HAP-1 (cell line): ENCODE data around the gene ZXDC.

Source experiments
- DNase-seq, 2 experiments: peaks; one replicate each; pipeline ENCODE4 v3.0.0-alpha.2; 2016 to 2020; ENCODE audit warnings: low spot score in 2 of 2
- H3K27me3 ChIP-seq: fragments of 250-450 bp; sonication (Bioruptor Pico); 2 replicates; pipeline ENCODE4 v1.5.1; 2020; ENCODE audit warnings: low read depth, mild to moderate bottlenecking, moderate library complexity
- H3K36me3 ChIP-seq: fragments of 250-450 bp; sonication (Bioruptor Pico); replicated peaks from 2 replicates; pipeline ENCODE4 v1.5.1; 2020; ENCODE audit warnings: mild to moderate bottlenecking
- H3K4me1 ChIP-seq: fragments of 250-450 bp; sonication (Bioruptor Pico); 2 replicates; pipeline ENCODE4 v1.5.1; 2020; ENCODE audit warnings: mild to moderate bottlenecking
- H3K4me3 ChIP-seq: fragments of 250-450 bp; sonication (Bioruptor Pico); 2 replicates; pipeline ENCODE4 v1.5.1; 2020; ENCODE audit warnings: mild to moderate bottlenecking, moderate library complexity
- H3K9me3 ChIP-seq: fragments of 250-450 bp; sonication (Bioruptor Pico); 2 replicates; pipeline ENCODE4 v1.5.1; 2020; ENCODE audit warnings: mild to moderate bottlenecking, moderate library complexity
- in situ Hi-C: fragments of 300-500 bp; cut with MboI; formaldehyde crosslinking; loops from 3 replicates; pipeline ENCODE4 v1.14.3; 2020; ENCODE audit warnings: low sequenced_read_pairs, inconsistent platforms, mixed read lengths

ZXDC gene

GRCh38 chr3:126501054-126501453, 25.4 kb upstream of the ZXDC start:
- Histone ChIP-seq H3K9me3 (no peaks in the 10 kb centered on the region), H3K4me1 (no peaks in the 10 kb centered on the region), H3K36me3 (no peaks in the 10 kb centered on the region), H3K4me3 (no peak overlapping the region), H3K27me3 (no peaks in the 10 kb centered on the region)
- DNase-seq = no peak
- in situ Hi-C loops = no loop called here

GRCh38 chr3:126500016-126500415, 24.3 kb upstream of the ZXDC start:
- in situ Hi-C loops = no loop called here
- H3K9me3 ChIP-seq = no peaks in the 10 kb centered on the region
- H3K36me3 ChIP-seq = no peaks in the 10 kb centered on the region
- H3K4me1 ChIP-seq = no peaks in the 10 kb centered on the region
- DNase-seq = no peak
- H3K4me3 ChIP-seq = no peak overlapping the region
- H3K27me3 ChIP-seq = no peaks in the 10 kb centered on the region

GRCh38 chr3:126499401-126499800, 23.7 kb upstream of the ZXDC start:
- Histone ChIP-seq H3K27me3 (no peaks in the 10 kb centered on the region), H3K9me3 (no peaks in the 10 kb centered on the region), H3K4me3 (no peak overlapping the region), H3K36me3 (no peaks in the 10 kb centered on the region), H3K4me1 (no peaks in the 10 kb centered on the region)
- no peak for DNase-seq
- in situ Hi-C loops = no loop called here

GRCh38 chr3:126498929-126499328, 23.2 kb upstream of the ZXDC start:
- Histone ChIP-seq H3K27me3 (no peaks in the 10 kb centered on the region), H3K4me3 (no peak overlapping the region), H3K36me3 (no peaks in the 10 kb centered on the region), H3K4me1 (no peaks in the 10 kb centered on the region), H3K9me3 (no peaks in the 10 kb centered on the region)
- in situ Hi-C loops = no loop called here
- DNase-seq = no peak

GRCh38 chr3:126498461-126498860, 22.8 kb upstream of the ZXDC start:
- no peak overlapping the region for H3K4me3 ChIP-seq
- in situ Hi-C loops = no loop called here

GRCh38 chr3:126497956-126498355, 22.3 kb upstream of the ZXDC start:
- no peaks in the 10 kb centered on the region for H3K4me1 ChIP-seq
- no peak for DNase-seq
- in situ Hi-C loops = no loop called here
- no peaks in the 10 kb centered on the region for H3K27me3 ChIP-seq
- H3K9me3 ChIP-seq = no peaks in the 10 kb centered on the region
- H3K4me3 ChIP-seq = no peak overlapping the region
- H3K36me3 ChIP-seq = no peaks in the 10 kb centered on the region

More at GRCh38 chr3:126498461-126498860, 22.8 kb upstream of the ZXDC start:
- no peaks in the 10 kb centered on the region for H3K9me3 ChIP-seq
- no peaks in the 10 kb centered on the region for H3K36me3 ChIP-seq
- H3K27me3 ChIP-seq = no peaks in the 10 kb centered on the region
- no peak for DNase-seq
- no peaks in the 10 kb centered on the region for H3K4me1 ChIP-seq

GRCh38 chr3:126496894-126497850, 21.5 kb upstream of the ZXDC start:
- no peak for DNase-seq
- Histone ChIP-seq H3K36me3 (no peaks in the 10 kb centered on the region), H3K9me3 (no peaks in the 10 kb centered on the region), H3K27me3 (no peaks in the 10 kb centered on the region), H3K4me1 (no peaks in the 10 kb centered on the region), H3K4me3 (no peak overlapping the region)
- in situ Hi-C loops = no loop called here

GRCh38 chr3:126495786-126496185, 20.1 kb upstream of the ZXDC start:
- Histone ChIP-seq H3K4me1 (no peaks in the 10 kb centered on the region), H3K9me3 (no peaks in the 10 kb centered on the region), H3K36me3 (no peaks in the 10 kb centered on the region), H3K4me3 (no peak overlapping the region), H3K27me3 (no peaks in the 10 kb centered on the region)
- DNase-seq = no peak
- in situ Hi-C loops = no loop called here

GRCh38 chr3:126494970-126495230, 19.2 kb upstream of the ZXDC start:
- Histone ChIP-seq H3K4me1 (no peaks in the 10 kb centered on the region), H3K36me3 (no peaks in the 10 kb centered on the region), H3K27me3 (no peaks in the 10 kb centered on the region), H3K4me3 (no peak overlapping the region), H3K9me3 (no peaks in the 10 kb centered on the region)
- in situ Hi-C loops = no loop called here
- DNase-seq = no peak

GRCh38 chr3:126494204-126494969, 18.7 kb upstream of the ZXDC start:
- no peaks in the 10 kb centered on the region for H3K9me3 ChIP-seq
- no peak overlapping the region for H3K4me3 ChIP-seq
- no peaks in the 10 kb centered on the region for H3K27me3 ChIP-seq
- in situ Hi-C loops = no loop called here
- DNase-seq = no peak
- H3K36me3 ChIP-seq = no peaks in the 10 kb centered on the region
- no peaks in the 10 kb centered on the region for H3K4me1 ChIP-seq

- H3K27me3 ChIP-seq = no peaks in the 10 kb centered on the region
- no peaks in the 10 kb centered on the region for H3K9me3 ChIP-seq
- no peak for DNase-seq
- no peaks in the 10 kb centered on the region for H3K4me1 ChIP-seq
- no peaks in the 10 kb centered on the region for H3K36me3 ChIP-seq
- in situ Hi-C loops = no loop called here
- no peak overlapping the region for H3K4me3 ChIP-seq
Observed at GRCh38 chr3:126493739-126494138, 18.0 kb upstream of the ZXDC start.

- no peaks in the 10 kb centered on the region for H3K27me3 ChIP-seq
- no peaks in the 10 kb centered on the region for H3K36me3 ChIP-seq
- no peaks in the 10 kb centered on the region for H3K9me3 ChIP-seq
- no peak overlapping the region for H3K4me3 ChIP-seq
- in situ Hi-C loops = no loop called here
- no peaks in the 10 kb centered on the region for H3K4me1 ChIP-seq
- no peak for DNase-seq
Observed at GRCh38 chr3:126493051-126493450, 17.4 kb upstream of the ZXDC start.

- Histone ChIP-seq H3K36me3 (no peaks in the 10 kb centered on the region), H3K9me3 (no peaks in the 10 kb centered on the region), H3K4me3 (no peak overlapping the region), H3K4me1 (no peaks in the 10 kb centered on the region), H3K27me3 (no peaks in the 10 kb centered on the region)
- DNase-seq = no peak
- in situ Hi-C loops = no loop called here
Observed at GRCh38 chr3:126491221-126492013, 15.7 kb upstream of the ZXDC start.

GRCh38 chr3:126490619-126491018, 14.9 kb upstream of the ZXDC start:
- no peak overlapping the region for H3K4me3 ChIP-seq
- H3K27me3 ChIP-seq = no peaks in the 10 kb centered on the region
- H3K4me1 ChIP-seq = peaks cover 2% of the 10 kb centered on the region
- no peaks in the 10 kb centered on the region for H3K9me3 ChIP-seq
- no peak for DNase-seq
- H3K36me3 ChIP-seq = no peaks in the 10 kb centered on the region
- in situ Hi-C loops = no loop called here
